ENCODE results near the gene SLC38A3. TPM values are rescaled to one million over a fixed set of nuclear protein-coding genes. Genes with fewer than 3 reads are reported as not detected.

SLC38A3 gene
- total and polyA plus RNA-seq, 2 donors (not counting 1 experiment from before 2014, with no cell fraction given), result not detected

DNA sequence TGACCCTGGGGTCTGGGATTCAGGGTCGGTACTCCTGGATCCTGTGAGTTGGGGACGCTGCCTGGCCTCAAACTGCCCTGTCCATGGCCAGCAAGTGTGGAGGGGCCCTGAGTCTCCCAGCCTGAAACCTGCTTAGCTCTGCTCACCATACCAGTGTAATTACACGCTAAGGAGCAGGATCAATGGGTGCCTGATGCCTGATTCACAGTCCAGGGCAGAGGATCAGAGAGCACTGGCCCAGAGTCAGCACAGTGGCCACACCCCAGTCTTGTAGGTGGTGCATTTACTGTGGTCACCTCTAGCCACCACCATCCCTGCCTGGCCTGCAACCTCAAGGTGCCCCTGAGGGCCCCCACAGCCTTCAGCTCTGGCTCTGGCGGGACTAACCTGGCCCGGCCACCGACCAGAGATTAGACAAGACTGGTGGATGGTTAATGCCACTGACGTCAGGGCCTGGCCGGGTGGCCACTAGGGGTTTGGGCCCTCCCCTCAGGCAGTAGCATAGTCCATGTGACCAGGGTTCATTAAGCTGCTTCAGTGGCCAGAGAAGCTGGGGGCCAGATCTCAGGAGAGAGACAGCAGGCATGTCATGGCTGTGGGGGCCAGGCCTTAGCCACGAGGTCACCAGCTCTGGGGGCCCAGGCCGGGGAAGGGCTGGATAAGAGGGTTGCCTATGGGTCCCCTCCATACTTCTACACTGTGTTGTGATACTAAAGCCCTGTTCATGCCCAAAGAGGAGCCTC lies 3.3 kb upstream of the SLC38A3 start:
- Mint-ChIP-seq H3K27ac (no peak overlapping the region), H3K4me1 (peaks cover 2% of the 10 kb centered on the region), H3K9me3 (ENCODE audit: insufficient read depth) (no peaks in the 10 kb centered on the region), H3K4me3 (no peak overlapping the region), H3K27me3 (peaks cover 41% of the 10 kb centered on the region)
- H3K36me3 ChIP-seq (replicated peaks in 1 of 2; ENCODE audit: control extremely low read depth in 1 of 2, control insufficient read depth in 1 of 2, extremely low read depth in 1 of 2, insufficient read depth in 2 of 2, low read length in 1 of 2), result no peaks in the 10 kb centered on the region
- no peak for DNase-seq
- H3K4me2 ChIP-seq (replicated peaks; ENCODE audit: low read depth, low read length, poor library complexity, severe bottlenecking), result no peak overlapping the region
- H3K9me3 ChIP-seq (ENCODE audit: control extremely low read depth in 1 of 3, control insufficient read depth in 2 of 3, insufficient read depth in 1 of 3, low read length in 2 of 3), result peaks cover 0 to 14% (median 0%) of the 10 kb centered on the region in 3 donors
- H3K9ac ChIP-seq (ENCODE audit: low read length), result no peak overlapping the region
- no peak overlapping the region for H3K27ac ChIP-seq (ENCODE audit: low read length in 2 of 2)
- H2AFZ ChIP-seq (ENCODE audit: insufficient read depth, low read depth, low read length, poor library complexity, severe bottlenecking), result no peak overlapping the region
- POLR2A ChIA-PET, result no interaction called here
- H3K4me3 ChIP-seq (ENCODE audit: control extremely low read depth in 1 of 5, extremely low read depth in 1 of 5, insufficient read depth in 1 of 5, low read depth in 2 of 5, low read length in 4 of 5), result no peak overlapping the region
- intact Hi-C loops (cut with micrococcal nuclease), result no loop called here
- WGBS (ENCODE audit: insufficient coverage), result 76% methylated on average over 8 of the region's 10 CpGs
- TF ChIP-seq EZH2 (IDR thresholded peaks at IDR 0.05; ENCODE audit: borderline replicate concordance, insufficient read depth, low read depth, low read length, poor library complexity, severe bottlenecking), result no peak
- TF ChIP-seq, protein P1, sequence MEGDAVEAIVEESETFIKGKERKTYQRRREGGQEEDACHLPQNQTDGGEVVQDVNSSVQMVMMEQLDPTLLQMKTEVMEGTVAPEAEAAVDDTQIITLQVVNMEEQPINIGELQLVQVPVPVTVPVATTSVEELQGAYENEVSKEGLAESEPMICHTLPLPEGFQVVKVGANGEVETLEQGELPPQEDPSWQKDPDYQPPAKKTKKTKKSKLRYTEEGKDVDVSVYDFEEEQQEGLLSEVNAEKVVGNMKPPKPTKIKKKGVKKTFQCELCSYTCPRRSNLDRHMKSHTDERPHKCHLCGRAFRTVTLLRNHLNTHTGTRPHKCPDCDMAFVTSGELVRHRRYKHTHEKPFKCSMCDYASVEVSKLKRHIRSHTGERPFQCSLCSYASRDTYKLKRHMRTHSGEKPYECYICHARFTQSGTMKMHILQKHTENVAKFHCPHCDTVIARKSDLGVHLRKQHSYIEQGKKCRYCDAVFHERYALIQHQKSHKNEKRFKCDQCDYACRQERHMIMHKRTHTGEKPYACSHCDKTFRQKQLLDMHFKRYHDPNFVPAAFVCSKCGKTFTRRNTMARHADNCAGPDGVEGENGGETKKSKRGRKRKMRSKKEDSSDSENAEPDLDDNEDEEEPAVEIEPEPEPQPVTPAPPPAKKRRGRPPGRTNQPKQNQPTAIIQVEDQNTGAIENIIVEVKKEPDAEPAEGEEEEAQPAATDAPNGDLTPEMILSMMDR (IDR thresholded peaks at IDR 0.05), result no peak
- H3K4me1 ChIP-seq (ENCODE audit: control insufficient read depth in 2 of 2, insufficient read depth in 2 of 2, low read length in 2 of 2), result peaks cover 15 to 23% of the 10 kb centered on the region in 2 donors
- CTCF ChIA-PET, result interaction anchor here (1.6 to 2.2 kb wide), 2 partner anchors 9 to 24 kb away, joined by 5 to 11 read pairs; no protein-coding TSS in a partner anchor
- H3K79me2 ChIP-seq (ENCODE audit: control insufficient read depth, insufficient read depth, low read length), result no peaks in the 10 kb centered on the region
- no peak for ATAC-seq (ENCODE audit: low read depth)
- peaks cover 0 to 58% (median 25%) of the 10 kb centered on the region in 4 experiments for H3K27me3 ChIP-seq (replicated peaks in 1 of 4; ENCODE audit: control extremely low read depth in 1 of 4, control insufficient read depth in 3 of 4, insufficient read depth in 4 of 4, low read length in 3 of 4)
- H4K20me1 ChIP-seq (ENCODE audit: control insufficient read depth, insufficient read depth, low read length, poor library complexity, severe bottlenecking), result no peaks in the 10 kb centered on the region

Measured in B cell (primary cell).